ENCODE results near the gene CFAP92.
A peak's percentile ranks its signal among the peaks of the same experiment; 100 is the strongest.

CFAP92 gene

DNA sequence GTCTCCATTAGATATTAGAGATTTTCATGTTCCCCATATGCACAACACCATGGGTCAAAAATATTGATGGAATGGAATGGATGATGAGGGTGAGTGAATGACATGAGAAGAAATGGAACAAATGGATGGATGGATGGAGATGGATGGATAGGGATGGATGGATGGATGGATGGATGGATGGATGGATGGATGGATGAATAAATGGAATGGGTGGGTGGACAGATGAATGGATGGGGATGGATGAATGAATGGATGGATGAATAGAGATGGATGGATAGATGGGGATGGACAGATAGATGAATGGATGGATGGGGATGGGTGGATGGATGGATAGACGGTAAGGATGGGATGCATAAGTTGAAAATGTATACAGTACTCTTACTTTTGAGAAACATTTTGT lies 18.6 kb downstream of the CFAP92 start:
- DNase-seq = no peak

DNA sequence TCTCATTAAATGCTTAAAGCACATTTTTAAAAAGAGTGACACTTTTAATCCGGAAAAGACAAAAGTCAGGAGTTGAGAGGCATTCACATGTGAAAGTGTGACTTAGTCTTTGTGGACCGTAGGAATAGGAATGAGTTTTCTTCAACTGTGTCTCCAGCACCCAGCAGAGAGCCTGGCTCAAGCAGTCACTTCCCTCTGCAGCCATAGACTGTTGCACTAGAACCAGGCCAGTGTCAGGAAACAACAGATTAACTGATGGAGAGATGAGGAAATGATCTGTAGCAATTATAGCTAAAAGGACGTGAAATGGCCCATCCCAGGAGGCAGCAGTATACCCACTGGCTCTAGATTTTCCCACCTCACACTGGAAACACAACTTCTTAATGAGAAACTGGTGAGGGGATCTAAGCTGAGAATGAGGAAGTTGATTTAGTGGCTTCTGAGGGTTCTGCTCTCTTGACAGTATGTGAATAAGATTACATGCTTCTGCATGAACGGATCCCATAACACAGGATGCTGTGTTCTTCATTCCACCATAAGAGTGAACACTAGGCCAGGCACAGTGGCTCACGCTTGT lies 19.8 kb downstream of the CFAP92 start:
- DNase-seq = no peak

DNA sequence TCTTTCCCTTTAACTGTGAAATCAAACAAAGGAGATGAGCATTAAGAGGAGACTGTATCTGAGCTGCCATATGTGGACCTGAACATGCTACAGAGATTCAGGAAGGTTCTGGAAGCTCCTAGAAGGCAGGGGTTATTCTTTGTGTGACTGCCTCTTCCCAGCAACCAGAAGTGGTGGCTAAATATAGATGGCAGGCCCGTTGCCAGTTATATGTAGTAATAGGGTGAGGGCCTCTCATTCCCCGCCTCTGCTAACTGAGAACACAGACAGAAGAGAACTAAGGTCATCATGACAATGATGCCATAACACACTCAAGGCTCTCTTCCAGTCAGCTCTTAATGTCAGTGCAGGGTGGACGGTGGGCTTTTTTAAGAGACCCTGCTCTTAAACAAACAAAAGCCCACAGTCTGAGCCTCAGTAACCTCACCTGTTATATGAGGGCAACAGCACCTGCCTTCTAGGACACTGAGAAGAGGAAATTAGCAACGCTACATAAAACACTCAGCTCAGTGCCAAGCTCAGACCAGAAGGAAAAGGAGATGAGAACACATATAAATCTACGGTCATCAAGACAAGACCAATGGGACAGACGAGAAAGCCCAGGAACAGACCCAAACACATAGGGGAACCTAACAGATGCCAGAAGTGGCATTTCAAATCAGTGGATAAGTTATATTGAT lies 22.3 kb downstream of the CFAP92 start:
- DNase-seq = no peak

DNA sequence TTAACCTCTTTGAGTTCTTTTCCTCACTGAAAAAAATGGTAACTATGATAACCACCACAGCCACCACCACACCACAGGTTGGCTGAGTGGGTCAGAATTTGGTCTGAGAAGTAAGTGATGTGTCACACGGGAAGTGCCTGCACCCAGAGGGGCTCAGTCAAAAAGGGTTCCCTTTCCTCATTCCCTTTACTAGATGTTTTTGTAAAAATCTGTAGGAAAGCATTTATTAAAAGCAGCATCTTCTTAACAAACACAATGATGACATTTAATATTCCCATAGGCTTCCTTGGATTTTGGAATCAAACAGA lies 23.2 kb downstream of the CFAP92 start:
- DNase-seq = peak; percentile 35

DNA sequence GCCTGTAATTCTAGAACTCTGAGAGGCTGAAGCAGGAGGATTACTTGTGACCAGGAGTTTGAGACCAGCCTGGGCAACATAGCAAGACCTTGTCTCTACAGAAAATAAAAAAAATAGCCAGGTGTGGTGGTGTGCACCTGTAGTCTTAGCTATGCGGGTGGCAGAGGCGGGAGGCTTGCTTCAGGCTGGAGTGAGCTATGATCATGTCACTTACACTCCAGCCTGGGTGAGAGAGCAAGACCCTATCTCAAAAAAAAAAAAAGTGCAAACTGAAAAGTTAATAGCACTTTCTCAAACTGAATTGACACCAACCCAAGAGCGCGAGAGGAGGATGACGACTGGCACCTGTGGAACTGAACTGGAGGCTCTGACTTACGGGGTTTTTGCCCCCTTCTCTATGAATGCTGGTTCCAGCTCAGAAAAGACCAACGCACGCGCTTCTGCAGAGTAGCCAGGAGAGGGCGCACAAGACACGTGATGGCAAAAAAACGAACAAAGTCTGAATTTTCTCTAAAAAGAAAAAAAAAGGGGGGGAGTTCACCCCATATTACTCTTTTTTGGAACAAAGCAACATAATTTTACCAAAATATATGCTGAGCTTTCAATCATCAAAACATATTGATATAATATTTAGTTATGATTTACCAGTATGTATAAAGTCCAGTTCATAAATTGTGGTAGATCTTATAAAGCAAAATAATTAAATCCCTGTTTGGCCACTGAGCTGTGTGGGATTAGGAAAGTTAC lies 23.7 kb downstream of the CFAP92 start:
- DNase-seq = peak; percentile 74

DNA sequence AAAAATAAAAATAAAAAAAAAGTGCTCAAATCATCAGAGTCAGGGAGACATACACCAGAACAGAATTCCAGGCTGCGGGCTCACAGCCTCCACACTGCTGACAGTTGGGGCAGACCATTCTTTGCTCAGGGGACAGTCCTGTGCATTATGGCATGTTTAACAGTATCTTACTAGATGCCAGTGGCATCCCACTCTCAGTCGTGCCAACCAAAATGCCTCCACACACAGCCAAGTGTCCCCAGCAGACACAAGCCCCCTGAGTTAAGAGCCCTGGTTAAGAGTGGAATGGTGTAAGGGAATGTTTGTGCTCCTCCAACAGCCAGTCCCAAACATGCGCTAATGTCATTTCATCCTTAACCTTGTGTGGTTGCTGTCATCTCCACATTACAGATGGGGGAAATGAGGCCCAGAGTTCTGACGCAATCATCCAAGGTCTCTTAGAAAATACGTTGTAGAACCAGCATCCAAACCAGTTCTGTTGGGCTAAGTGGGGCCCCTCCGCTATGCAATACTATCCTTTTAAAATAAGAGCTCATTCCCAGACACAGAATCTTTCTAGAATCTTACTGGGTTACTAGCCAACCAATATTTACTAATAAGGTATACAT lies 26.0 kb downstream of the CFAP92 start:
- no peak for DNase-seq

DNA sequence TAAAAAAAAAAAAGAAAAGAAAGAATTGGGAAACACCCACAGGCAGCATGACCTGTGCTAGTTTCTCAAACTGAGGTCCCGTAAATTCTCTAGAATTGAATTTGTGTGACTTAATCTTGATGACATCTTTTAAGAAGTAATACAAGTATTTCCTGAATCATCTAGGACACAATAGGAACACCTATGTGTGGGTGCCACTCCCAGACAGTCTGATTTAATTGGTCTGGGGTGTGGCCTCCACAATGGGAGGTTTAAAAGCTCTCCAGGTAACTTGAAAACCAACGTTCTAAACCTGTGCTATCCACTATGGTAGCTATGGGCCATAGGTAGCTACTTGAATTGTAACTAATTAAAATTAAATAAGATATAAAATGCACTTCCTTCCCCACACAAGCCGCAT lies 28.1 kb downstream of the CFAP92 start:
- no peak for DNase-seq

DNA sequence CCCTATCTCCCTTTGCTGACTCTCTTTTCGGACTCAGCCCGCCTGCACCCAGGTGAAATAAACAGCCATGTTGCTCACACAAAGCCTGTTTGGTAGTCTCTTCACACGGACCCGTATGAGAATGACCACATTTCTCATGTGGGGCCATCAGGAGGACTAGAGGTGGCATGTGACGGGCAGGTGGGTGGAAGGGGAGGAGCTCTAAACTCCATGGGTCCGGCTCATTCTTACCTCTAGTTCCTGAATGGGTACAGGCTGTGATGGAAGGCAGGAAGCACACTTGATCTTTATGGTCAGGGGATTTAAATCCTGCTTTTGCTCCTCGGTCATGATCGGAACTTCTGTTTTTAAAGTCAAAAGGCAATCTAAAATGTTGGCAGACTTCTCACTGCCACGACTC lies 28.6 kb downstream of the CFAP92 start:
- no peak for DNase-seq

DNA sequence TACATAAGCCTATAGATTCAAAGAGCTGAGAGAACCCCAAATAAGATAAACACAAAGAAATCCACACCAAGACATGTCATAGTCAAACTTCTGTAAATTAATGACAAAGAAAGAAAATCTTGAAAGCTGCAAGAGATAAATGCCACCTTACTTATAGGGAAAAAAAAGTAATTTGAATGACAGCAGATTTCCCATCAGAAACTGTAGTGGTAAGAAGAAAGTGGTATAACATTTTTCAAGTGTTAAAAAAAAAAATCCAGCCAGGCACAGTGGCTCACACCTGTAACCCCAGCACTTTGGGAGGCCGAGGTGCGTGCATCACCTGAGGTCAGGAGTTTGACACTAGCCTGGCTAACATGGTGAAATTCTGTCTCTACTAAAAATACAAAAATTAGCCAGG lies 37.4 kb downstream of the CFAP92 start:
- no peak for DNase-seq

DNA sequence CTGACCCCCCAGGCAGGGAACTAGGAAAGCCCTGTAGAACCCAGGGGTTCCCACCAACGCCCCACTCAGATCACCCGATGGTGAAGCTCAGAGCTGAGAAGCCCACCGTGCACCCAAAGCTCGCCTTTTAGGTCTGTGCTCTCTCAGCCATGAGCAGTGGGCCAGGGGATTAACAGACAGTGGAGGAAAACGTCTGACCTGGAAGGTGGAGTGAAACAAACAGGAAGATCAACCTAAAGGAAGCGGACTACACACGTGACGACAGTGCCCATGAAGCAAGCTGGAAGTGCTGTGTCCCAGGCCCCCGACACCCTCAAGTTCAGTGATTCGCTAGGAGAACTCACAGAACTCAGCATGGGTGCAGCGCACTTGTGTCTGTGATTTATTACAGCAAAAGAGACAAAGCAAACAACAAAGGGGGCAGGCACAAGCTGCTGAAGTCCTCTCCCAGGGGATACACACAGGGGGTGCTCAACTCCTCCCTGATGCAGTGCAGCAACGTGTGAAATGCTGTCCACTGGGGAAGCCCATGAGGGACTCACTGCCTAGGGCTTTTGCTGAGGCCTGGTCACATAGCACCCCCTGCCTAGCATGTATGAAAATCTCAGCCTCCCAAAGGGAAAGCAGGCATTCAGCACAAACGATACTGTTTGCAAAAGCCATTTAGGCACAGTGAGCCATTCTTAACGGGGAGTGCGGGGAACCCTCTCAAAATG lies 43.5 kb downstream of the CFAP92 start:
- no peak for DNase-seq

DNA sequence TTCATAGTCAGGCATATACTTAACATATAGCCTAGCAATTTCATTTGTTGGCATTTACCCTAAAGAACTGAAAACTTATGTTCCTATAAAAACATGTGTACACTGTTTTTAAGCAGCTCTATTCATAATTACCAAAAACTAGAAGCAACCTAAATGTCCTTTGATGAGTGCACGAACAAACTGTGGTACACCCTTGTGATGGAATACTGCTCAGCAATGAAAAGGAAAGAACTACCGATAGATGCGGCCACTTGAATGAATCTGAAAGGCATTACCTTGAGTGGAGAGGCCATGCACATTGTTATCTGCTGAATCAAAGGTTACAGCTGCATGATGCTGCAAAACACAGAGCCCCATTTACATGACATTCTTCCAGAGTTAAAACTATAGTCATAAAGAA lies 44.7 kb downstream of the CFAP92 start:
- DNase-seq = no peak

DNA sequence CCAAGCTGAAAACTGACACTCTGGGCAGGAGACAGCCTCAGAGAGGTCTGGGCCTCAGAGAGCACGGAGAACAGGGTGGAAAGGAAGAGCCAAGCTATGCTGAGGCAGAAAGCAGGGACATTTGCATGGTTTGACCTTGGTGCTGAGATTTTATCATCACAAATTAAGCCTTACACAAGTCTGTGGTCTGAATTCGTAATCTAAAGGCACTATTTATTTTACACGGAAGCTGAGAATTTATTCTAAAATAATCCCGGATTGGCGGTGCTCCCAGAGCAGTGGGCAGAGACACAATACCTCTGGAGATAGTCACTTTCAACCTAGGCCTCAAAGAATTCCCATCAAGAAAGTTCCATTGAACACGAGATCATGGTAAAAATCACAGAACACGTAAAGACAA lies 47.5 kb downstream of the CFAP92 start:
- no peak for DNase-seq

DNA sequence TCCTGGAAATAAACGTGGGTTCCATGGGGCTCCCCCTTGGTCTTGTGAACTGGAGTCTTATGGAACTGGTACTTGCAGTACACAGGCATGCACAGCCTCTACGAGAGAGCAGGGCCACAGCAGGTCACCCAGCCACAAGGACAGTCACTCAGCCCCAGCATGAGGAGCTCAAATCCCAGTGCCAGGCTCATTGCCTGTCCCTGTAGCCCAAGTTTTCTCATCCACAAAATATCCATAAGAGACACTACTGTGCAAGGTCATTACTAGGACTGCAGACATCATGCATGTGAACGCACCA lies 48.0 kb downstream of the CFAP92 start:
- no peak for DNase-seq

DNA sequence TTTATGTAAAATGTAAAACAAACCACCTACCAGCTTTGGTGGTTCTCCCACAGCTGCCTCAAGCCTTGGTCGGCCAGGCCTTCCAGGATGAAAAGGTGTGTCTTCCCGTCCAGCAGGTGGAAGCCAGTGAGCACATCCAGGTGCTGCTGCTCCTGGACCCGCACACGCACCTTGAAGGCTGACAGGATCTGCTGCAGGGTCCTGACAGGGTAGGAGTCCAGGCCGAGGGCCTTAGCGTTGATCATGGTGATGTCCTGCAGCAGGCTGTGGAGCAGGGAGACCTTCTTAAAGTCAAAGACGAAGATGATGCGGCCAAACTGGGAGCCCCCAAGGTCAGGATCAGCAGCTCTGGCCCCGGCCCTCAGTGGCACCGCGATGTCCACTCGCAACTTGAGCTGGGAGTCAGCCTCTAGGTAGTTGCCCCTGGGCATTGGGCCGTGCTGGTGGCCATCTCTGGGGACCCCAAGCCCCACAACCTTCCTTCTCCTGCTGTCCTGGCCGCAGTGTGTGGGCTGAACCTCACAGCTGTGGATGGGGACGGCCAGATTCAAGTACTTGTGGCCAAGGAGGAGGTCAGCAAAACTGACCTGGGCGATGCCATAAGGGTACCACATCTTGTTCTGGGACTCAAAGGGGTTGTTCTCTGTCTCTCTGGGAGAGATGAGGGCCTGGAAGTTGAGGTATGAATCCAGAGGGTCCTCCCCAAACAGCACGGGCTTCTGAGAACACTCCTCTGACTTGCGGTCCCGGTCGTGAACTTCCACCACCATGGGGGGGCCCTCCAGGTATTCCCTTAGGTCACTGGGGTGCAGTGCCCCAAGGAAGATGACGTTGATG lies 48.6 kb downstream of the CFAP92 start:
- DNase-seq = no peak

DNA sequence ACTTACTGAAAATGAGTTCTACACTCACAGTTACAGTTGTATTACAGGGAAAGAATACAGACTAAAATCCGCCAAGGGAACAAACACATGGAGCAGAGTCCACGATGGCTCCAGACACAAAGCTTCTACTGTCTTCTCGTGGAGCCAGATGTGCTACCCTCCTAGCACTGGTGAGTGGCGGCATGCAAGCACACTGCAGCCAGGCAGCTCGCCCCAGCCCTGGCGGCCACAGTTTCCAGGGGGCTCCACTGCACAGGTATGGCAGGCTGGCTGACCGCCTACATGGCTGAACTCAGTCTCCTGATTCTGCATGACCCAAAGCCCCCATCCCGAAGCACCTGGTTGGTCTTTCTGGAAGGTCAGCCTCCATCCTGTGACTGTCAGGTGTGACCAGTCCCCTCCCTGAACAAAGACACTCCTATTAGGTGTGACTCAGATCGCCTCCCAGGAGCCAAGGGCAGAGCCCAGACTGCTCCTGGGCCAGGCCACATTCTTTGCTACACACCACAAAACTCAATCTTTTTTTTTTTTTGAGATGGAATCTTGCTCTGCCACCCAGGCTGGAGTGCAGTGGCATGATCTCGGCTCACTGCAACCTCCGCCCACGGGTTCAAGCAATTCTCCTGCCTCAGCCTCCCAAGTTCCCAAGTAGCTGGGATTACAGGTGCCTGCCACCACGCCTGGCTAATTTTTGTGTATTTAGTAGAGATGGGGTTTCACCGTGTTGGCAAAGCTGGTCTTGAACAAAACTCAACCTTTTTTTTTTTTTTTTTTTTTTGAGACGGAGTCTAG lies 51.5 kb downstream of the CFAP92 start:
- no peak for DNase-seq

DNA sequence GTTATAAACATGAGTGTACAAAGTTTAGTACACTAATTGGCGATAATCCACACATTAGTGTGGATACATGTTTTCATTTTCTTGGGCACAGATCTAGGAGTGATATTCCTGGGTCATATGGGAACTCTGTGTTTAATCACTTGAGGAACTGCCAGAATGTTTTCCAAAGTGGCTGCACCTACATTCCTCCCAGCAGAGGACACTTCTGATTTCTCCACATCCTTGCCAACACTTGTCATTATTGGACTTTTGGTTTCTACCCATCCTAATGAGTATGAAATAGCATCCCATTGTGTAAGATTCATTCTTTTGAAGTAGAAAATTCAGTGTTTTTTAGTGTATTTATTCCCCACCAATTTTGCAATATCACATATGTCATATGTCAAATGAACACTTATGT lies 53.6 kb downstream of the CFAP92 start:
- DNase-seq = no peak

DNA sequence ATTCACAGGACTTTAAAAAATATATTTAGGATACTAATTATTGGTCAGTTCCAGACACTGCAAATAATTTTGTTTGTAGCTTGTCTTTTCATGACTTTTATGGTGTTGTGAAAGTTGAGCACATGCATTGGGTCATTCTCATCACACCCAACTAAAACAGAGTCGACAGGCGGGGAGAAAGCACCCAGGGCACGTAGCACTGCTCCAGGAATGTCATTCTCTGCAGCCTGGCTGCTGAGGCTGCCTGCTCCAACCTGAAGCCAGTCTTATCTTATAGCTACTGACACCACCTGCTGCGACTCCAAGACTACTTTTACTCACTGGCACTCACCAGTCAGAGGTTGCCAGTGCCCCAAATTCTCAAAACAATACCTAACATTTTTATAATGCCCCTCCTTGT lies 57.5 kb downstream of the CFAP92 start:
- DNase-seq = no peak

DNA sequence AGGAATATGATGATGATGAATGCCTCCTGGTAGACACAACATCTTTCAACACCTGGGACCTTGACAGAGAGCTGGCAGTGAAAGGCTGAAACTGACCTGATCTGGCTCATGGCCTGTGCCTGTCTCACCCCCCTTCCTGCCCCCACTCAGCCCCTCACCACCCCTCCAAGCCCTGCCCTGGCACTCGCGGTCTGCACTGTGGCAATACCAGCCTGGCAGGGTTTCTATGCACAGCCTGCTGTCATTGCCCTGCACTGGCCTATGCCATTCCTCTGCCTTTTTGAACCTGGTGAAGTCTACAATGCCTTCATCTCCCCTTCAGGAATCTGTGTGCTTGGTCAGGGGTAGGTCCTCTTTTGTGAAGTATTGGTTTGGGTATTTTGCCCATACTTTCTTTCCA lies 58.0 kb downstream of the CFAP92 start:
- no peak for DNase-seq

DNA sequence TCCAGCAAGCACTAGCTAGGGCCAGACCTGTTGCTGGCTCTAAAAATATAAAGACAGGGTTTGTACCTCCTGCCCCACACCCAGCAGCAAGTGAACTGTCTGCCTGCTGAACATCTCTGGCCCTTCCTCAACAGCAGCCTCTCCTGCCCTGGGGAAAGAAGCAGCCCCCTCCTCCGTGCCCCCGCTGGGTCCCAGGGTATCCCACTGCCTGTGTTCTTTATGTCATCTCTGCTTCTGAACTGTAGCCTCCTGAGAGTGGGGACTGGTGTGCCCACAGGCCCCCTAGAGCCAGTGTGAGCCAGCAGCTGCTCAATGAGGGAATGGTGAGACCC lies 60.0 kb downstream of the CFAP92 start:
- DNase-seq = no peak

DNA sequence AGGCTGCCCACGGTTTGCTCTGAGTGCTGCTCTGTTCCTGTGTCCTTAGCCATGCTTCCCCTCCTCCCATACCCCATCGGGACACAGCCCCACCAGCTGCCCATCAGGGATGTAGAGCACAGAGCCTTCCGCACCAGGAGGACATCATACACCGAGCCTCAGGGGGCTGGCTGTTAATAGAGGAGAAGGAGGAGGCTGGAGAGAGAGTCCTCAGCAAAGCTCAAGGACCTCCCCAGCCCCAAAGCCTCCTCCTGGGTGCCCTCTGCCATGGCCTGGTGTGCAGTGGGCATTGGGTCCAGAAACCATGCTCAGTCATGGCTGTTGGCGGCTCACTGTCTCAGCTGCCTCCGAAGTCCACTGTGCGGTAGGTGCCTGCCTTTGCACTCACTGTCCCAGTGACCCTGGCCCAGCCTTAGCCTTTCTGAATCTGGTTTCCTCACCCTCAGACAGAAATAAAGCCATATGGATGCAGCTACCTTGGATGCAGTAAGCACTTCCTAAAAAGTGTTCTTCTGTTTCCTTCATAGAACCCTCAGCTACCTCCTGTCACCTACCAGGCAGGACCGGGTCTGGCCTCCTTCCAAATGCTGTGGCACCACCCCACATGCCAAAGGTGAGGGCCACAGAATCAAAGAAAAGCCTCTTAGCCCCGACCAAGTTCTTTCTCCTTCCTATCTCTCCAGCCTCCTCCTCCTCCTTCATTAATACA lies 60.5 kb downstream of the CFAP92 start:
- DNase-seq = peak; percentile 6

DNA sequence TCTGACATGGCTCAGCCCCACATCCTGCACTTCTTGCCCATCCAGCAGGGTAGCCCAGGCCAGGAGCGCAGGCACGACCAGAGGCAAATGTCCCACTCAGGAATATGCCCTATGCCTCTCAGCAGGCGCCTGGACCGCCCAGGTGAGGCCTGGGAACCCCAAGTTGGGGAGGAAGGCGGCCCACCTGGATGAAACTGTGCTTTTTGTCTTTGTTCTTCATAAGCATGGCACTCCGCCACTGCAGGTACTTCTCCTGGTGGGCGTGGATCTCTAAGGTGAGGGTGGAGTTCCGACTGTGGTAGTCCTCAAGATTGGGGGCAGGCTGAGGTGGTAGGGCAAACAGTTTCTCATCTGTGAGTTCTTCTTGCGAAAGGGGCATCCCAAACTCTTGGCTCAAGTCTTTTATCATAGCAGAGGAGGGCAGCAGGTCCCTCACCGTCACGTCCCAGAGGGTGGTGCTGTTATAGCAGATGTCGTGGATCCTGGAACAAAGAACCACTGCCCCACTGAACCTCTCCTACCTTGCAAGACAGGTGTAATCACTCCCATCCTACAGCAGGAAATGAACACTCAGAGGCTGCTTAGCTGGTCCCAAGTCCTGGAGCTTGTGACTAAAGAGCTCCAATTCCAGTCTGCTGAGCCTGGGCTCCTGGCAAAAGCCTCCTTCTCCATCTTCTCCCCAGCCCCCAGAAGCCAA lies 61.2 kb downstream of the CFAP92 start:
- peak; percentile 17 for DNase-seq

Measured in stimulated activated CD8-positive, alpha-beta memory T cell treated with anti-CD3 and anti-CD28 coated beads, Interleukin-4, amount 100 ng/mL, for 48 hours (primary cell).